H1 (cell line): ENCODE results near the gene EXT2. TPM values are rescaled to one million over a fixed set of nuclear protein-coding genes. Genes with fewer than 3 reads are reported as not detected.

Source experiments
- CTCF ChIA-PET: fragments of 300-600 bp; sonication (Branson Sonifier 250); formaldehyde crosslinking; loops from one replicate; lab custom pipeline; 2021; ENCODE audit not compliant: partially characterized antibody; lab: Charles Lee
- POLR2A ChIA-PET: fragments of 300-600 bp; sonication (Branson Sonifier 250); formaldehyde crosslinking; loops from one replicate; lab custom pipeline; 2021; ENCODE audit warnings: inconsistent platforms; ENCODE audit not compliant: partially characterized antibody; lab: Charles Lee
- DNase-seq, 2 experiments: peaks; one replicate each; pipeline versions ENCODE4 v3.0.0 to v3.0.0-alpha.2; 2010 to 2022; ENCODE audit warnings: low spot score in 2 of 2, low read depth in 1 of 2, mixed read lengths in 1 of 2
- FAIRE-seq: peaks from 2 replicates; lab custom pipeline; 2011; peaks lifted over from hg19 to GRCh38; lab: Jason Lieb, UNC
- H2AFZ ChIP-seq: 2 replicates; pipeline ENCODE4 v1.8.1; 2012; ENCODE audit warnings: low read length, inconsistent platforms
- H2AK5ac ChIP-seq: 2 replicates; pipeline ENCODE4 v1.6.1; 2013; ENCODE audit warnings: low read depth, low read length
- H2BK120ac ChIP-seq: replicated peaks from 2 replicates; pipeline ENCODE3; 2013; ENCODE audit warnings: low read depth, low read length, inconsistent platforms
- H2BK12ac ChIP-seq: 2 replicates; pipeline ENCODE4 v1.6.1; 2013; ENCODE audit warnings: low read depth, low read length
- H2BK15ac ChIP-seq: 2 replicates; pipeline ENCODE4 v1.6.1; 2013; ENCODE audit warnings: low read length
- H2BK20ac ChIP-seq: 2 replicates; pipeline ENCODE4 v1.6.1; 2013; ENCODE audit warnings: low read length
- H2BK5ac ChIP-seq: 2 replicates; pipeline ENCODE4 v1.6.1; 2013; ENCODE audit warnings: low read depth, low read length
- H3K14ac ChIP-seq: 2 replicates; pipeline ENCODE4 v1.6.1; 2013; ENCODE audit warnings: inconsistent platforms; ENCODE audit not compliant: insufficient read length
- H3K18ac ChIP-seq: 2 replicates; pipeline ENCODE4 v1.6.1; 2013; ENCODE audit warnings: low read length; ENCODE audit errors: extremely low read depth
- H3K23ac ChIP-seq: 2 replicates; pipeline ENCODE4 v1.6.1; 2013; ENCODE audit warnings: inconsistent platforms; ENCODE audit not compliant: insufficient read length
- H3K23me2 ChIP-seq: 2 replicates; pipeline ENCODE4 v1.6.1; 2013; ENCODE audit warnings: low read depth, low read length
- H3K27ac ChIP-seq: 2 replicates; pipeline ENCODE4 v1.6.1; 2011; ENCODE audit warnings: low read depth, low read length, inconsistent platforms
- H3K27me3 ChIP-seq, 4 experiments: replicated peaks in 1 of 4; 1 replicate in 1 of 4; 2 replicates in 3 of 4; pipeline versions ENCODE4 v1.6.1 to v1.8.1; 2011 to 2013; ENCODE audit warnings: low read length in 3 of 4, mild to moderate bottlenecking in 3 of 4, inconsistent platforms in 2 of 4, mixed read lengths in 2 of 4, moderate library complexity in 1 of 4; ENCODE audit not compliant: control insufficient read depth in 3 of 4, insufficient read depth in 3 of 4; ENCODE audit errors: extremely low read depth in 1 of 4
- H3K36me3 ChIP-seq, 4 experiments: 2 replicates each; pipeline versions ENCODE4 v1.6.1 to v1.8.1; 2011 to 2013; ENCODE audit warnings: mild to moderate bottlenecking in 4 of 4, low read length in 3 of 4, moderate library complexity in 2 of 4, control low read depth in 1 of 4, inconsistent platforms in 1 of 4; ENCODE audit not compliant: insufficient read depth in 4 of 4, control insufficient read depth in 2 of 4
- H3K4ac ChIP-seq: replicated peaks from 2 replicates; pipeline ENCODE3; 2013; ENCODE audit warnings: low read length, low read depth, mixed read lengths, inconsistent platforms; ENCODE audit not compliant: insufficient read length
- H3K4me1 ChIP-seq, 4 experiments: replicated peaks in 1 of 4; 1 replicate in 1 of 4; 2 replicates in 3 of 4; pipeline versions ENCODE4 v1.6.1 to v1.8.1; 2011 to 2013; ENCODE audit warnings: low read length in 3 of 4, inconsistent platforms in 2 of 4, mixed read lengths in 1 of 4; ENCODE audit not compliant: insufficient read depth in 4 of 4, control insufficient read depth in 3 of 4
- H3K4me2 ChIP-seq, 2 experiments: 2 replicates each; pipeline versions ENCODE4 v1.6.1 to v1.8.1; 2011 to 2013; ENCODE audit warnings: low read depth in 2 of 2, low read length in 2 of 2, control low read depth in 1 of 2, inconsistent platforms in 1 of 2, mild to moderate bottlenecking in 1 of 2; ENCODE audit not compliant: insufficient read depth in 1 of 2
- H3K4me3 ChIP-seq, 4 experiments: fragments of 200-600, 300-600 bp in 1 of 4; sonication (generic), shearing (Covaris generic), sonication (Bioruptor Twin) in 1 of 4; 2 replicates each; pipeline versions ENCODE4 v1.5.1 to v1.8.1; 2011 to 2016; ENCODE audit warnings: low read length in 4 of 4, low read depth in 3 of 4, control low read depth in 2 of 4, inconsistent platforms in 2 of 4, mild to moderate bottlenecking in 2 of 4, mixed read lengths in 1 of 4, moderate library complexity in 1 of 4; ENCODE audit not compliant: insufficient read depth in 2 of 4; ENCODE audit errors: extremely low read depth in 1 of 4
- H3K56ac ChIP-seq: replicated peaks from 2 replicates; pipeline ENCODE3; 2013; ENCODE audit warnings: low read depth, mild to moderate bottlenecking, mixed read lengths, low read length, inconsistent platforms; ENCODE audit not compliant: insufficient read length
- H3K79me1 ChIP-seq: 2 replicates; pipeline ENCODE4 v1.6.1; 2013; ENCODE audit warnings: low read depth, low read length, control low read depth
- H3K79me2 ChIP-seq, 2 experiments: 2 replicates each; pipeline versions ENCODE4 v1.6.1 to v1.8.1; 2012 to 2013; ENCODE audit warnings: low read length in 2 of 2, mild to moderate bottlenecking in 2 of 2, inconsistent platforms in 1 of 2; ENCODE audit not compliant: insufficient read depth in 2 of 2, control insufficient read depth in 1 of 2
- H3K9ac ChIP-seq, 4 experiments: replicated peaks in 1 of 4; 1 replicate in 1 of 4; 2 replicates in 3 of 4; pipeline versions ENCODE4 v1.6.1 to v1.8.1; 2011 to 2013; ENCODE audit warnings: low read depth in 3 of 4, low read length in 3 of 4, control low read depth in 2 of 4, mild to moderate bottlenecking in 2 of 4, moderate library complexity in 2 of 4, inconsistent platforms in 1 of 4; ENCODE audit errors: extremely low read depth in 1 of 4
- H3K9me3 ChIP-seq, 2 experiments: 2 replicates each; pipeline versions ENCODE4 v1.6.1 to v1.8.1; 2012 to 2013; ENCODE audit warnings: mild to moderate bottlenecking in 2 of 2, moderate library complexity in 2 of 2, control low read depth in 1 of 2, inconsistent platforms in 1 of 2, low read depth in 1 of 2, low read length in 1 of 2, mixed read lengths in 1 of 2; ENCODE audit not compliant: insufficient read depth in 2 of 2
- H4K20me1 ChIP-seq, 2 experiments: replicated peaks in 1 of 2; 2 replicates each; pipeline versions ENCODE3 to v1.8.1; 2011 to 2013; ENCODE audit warnings: inconsistent platforms in 2 of 2, low read length in 2 of 2, mild to moderate bottlenecking in 1 of 2; ENCODE audit not compliant: insufficient read depth in 2 of 2, control insufficient read depth in 1 of 2
- H4K5ac ChIP-seq: 2 replicates; pipeline ENCODE4 v1.6.1; 2013; ENCODE audit warnings: low read length, low read depth, mixed read lengths, inconsistent platforms; ENCODE audit not compliant: insufficient read length
- H4K8ac ChIP-seq: 2 replicates; pipeline ENCODE4 v1.8.0; 2013; ENCODE audit warnings: mild to moderate bottlenecking, moderate library complexity, low read length, inconsistent platforms; ENCODE audit not compliant: insufficient read depth; ENCODE audit errors: extremely low read depth
- H4K91ac ChIP-seq: replicated peaks from 2 replicates; pipeline ENCODE3; 2013; ENCODE audit warnings: low read length, mixed read lengths, inconsistent platforms; ENCODE audit not compliant: insufficient read length
- GTF2F1 ChIP-seq: IDR thresholded peaks from 2 replicates; pipeline ENCODE4 v1.6.1; 2012; ENCODE audit warnings: low read depth, low read length, improper control_type of control experiment, borderline replicate concordance
- WGBS, 2 experiments: shearing (Covaris generic) in 1 of 2; methylation state at CpG; one replicate each; pipeline versions ENCODE4 v1.1.6 to v1.1.7; 2013 to 2015; ENCODE audit warnings: low lambda C conversion rate in 2 of 2, mixed read lengths in 2 of 2, inconsistent platforms in 1 of 2, low coverage in 1 of 2, missing lambda C conversion rate in 1 of 2; ENCODE audit not compliant: insufficient replicate concordance in 2 of 2, insufficient coverage in 1 of 2, insufficient read length in 1 of 2; ENCODE audit errors: extremely low coverage in 1 of 2, missing lambda C conversion rate in 1 of 2; 5-methylcytosine and 5-hydroxymethylcytosine counted together
- polyA plus RNA-seq, 7 experiments: library from polyadenylated mRNA; depleted of rRNA in 3 of 7; stranded (reverse) in 5 of 7; unstranded in 2 of 7; fragments of >200 nt in 5 of 7; fragments of 200-250 nt in 2 of 7; gene quantifications; 1 replicate in 5 of 7; 2 replicates in 1 of 7; 4 replicates in 1 of 7; pipeline versions ENCODE4 v1.2.1 to v1.2.3, GENCODE V29; 2011 to 2013; ENCODE audit warnings: missing spikeins in 2 of 7, mixed read lengths in 2 of 7
- total RNA-seq: library from RNA; stranded (reverse); fragmentation: NEBNext Ultra II Directional; extraction: Animal tissue kit (Norgen Biotek cat#: 25700); gene quantifications from 2 replicates; pipeline ENCODE4 v1.2.1, GENCODE V29; 2021

EXT2 gene
- total and polyA plus RNA-seq, 2 of the 8 experiments (the other 6 are each of a cell fraction or from before 2014, with no cell fraction given) = 29.8 to 42.8 TPM

DNA sequence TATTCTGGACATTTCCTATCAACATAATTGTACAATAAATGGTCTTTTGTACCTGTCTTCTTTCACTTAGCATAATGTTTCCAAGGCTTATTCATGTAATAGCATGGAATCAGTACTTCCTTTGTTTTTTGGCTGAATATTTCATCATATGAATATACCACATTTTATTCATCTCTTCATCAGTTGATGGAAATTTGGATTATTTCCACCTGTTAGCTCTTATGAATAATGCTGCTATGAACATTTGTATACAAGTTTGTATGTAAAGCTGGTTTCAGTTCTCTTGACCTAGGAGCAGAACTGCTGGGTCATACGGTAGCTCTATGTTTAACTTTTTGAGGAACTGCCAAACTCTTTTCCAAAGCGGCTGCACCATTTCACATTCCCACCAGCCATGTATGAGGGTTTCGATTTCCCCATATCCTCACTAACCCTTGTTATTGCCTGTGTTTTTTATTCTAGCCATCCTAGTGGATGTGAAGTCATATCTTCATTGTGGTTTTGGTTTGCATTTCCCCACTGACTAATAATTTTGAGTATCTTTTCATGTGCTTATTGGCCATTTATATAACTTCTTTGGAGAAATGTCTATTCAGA is 20.9 kb downstream of the EXT2 start:
- H3K23ac ChIP-seq = no peak overlapping the region
- H2BK20ac ChIP-seq = no peak overlapping the region
- H3K56ac ChIP-seq = no peak overlapping the region
- no peak overlapping the region for H3K4me3 ChIP-seq
- no peak overlapping the region for H4K5ac ChIP-seq
- CTCF ChIA-PET = interaction anchor here (0.5 to 2.2 kb wide), 3 partner anchors 12 to 23 kb away, joined by 3 to 10 read pairs (median 5); no protein-coding TSS in a partner anchor
- H2BK12ac ChIP-seq = no peak overlapping the region
- H2AK5ac ChIP-seq = no peak overlapping the region
- peaks cover 0 to 1% (median 0%) of the 10 kb centered on the region in 4 experiments; a peak in 1 of 7 replicates for H3K27me3 ChIP-seq
- POLR2A ChIA-PET = no interaction called here
- peaks cover 2% of the 10 kb centered on the region in 2 experiments for H4K20me1 ChIP-seq
- H3K9me3 ChIP-seq = no peaks in the 10 kb centered on the region
- no peaks in the 10 kb centered on the region; the same call in 1 of the 2 replicates for H3K79me1 ChIP-seq
- H3K4me1 ChIP-seq = peaks cover 0 to 2% (median 0%) of the 10 kb centered on the region in 4 experiments; a peak in 1 of 7 replicates
- H3K14ac ChIP-seq = no peak overlapping the region
- DNase-seq (no peak), FAIRE-seq (no peak)
- H2BK15ac ChIP-seq = no peak overlapping the region
- H2AFZ ChIP-seq = no peak overlapping the region
- H2BK120ac ChIP-seq = no peak overlapping the region
- H2BK5ac ChIP-seq = no peak overlapping the region
- TF ChIP-seq GTF2F1 = no peak
- no peak overlapping the region for H3K9ac ChIP-seq
- no peak overlapping the region for H3K27ac ChIP-seq
- H3K23me2 ChIP-seq = no peaks in the 10 kb centered on the region
- H3K18ac ChIP-seq = no peak overlapping the region
- no peak overlapping the region for H3K4ac ChIP-seq
- WGBS, 2 experiments = 92% methylated on average over 3 of the region's 3 CpGs; no CpG with 5 or more reads in 1 of the 2 experiments
- H4K8ac ChIP-seq = no peak overlapping the region
- H3K4me2 ChIP-seq = no peak overlapping the region
- H4K91ac ChIP-seq = no peak overlapping the region
- H3K36me3 ChIP-seq = peaks cover 0 to 11% (median 5%) of the 10 kb centered on the region in 4 experiments; a peak in 5 of 8 replicates
- H3K79me2 ChIP-seq = no peaks in the 10 kb centered on the region
